C4-2B (cell line): Measurements from ENCODE around the gene P3H2.

ENCODE experiments used
- ZFX ChIP-seq: fragments of 450-650 bp; IDR thresholded peaks from 2 replicates; pipeline ENCODE4 v1.6.1; 2017
- TF ChIP-seq, protein P1 (sequence below): fragments of 450-650 bp; conservative IDR thresholded peaks from 2 replicates; pipeline ENCODE4 v1.5.1; 2017; ENCODE audit warnings: mild to moderate bottlenecking

GRCh38 chr3:189914799-189915198, 205.9 kb downstream of the P3H2 start:
- TF ChIP-seq, protein P1, sequence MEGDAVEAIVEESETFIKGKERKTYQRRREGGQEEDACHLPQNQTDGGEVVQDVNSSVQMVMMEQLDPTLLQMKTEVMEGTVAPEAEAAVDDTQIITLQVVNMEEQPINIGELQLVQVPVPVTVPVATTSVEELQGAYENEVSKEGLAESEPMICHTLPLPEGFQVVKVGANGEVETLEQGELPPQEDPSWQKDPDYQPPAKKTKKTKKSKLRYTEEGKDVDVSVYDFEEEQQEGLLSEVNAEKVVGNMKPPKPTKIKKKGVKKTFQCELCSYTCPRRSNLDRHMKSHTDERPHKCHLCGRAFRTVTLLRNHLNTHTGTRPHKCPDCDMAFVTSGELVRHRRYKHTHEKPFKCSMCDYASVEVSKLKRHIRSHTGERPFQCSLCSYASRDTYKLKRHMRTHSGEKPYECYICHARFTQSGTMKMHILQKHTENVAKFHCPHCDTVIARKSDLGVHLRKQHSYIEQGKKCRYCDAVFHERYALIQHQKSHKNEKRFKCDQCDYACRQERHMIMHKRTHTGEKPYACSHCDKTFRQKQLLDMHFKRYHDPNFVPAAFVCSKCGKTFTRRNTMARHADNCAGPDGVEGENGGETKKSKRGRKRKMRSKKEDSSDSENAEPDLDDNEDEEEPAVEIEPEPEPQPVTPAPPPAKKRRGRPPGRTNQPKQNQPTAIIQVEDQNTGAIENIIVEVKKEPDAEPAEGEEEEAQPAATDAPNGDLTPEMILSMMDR = no peak
- TF ChIP-seq ZFX = no peak
